HTR-8/SVneo (cell line): ENCODE data around the gene RBFOX2.
A peak's percentile ranks its signal among the peaks of the same experiment; 100 is the strongest.

ENCODE experiments used
- DNase-seq: peaks from one replicate; pipeline ENCODE4 v3.0.0; 2011; ENCODE audit warnings: low spot score, mixed read lengths; ENCODE audit not compliant: insufficient read length
- FAIRE-seq: peaks from 2 replicates; lab custom pipeline; 2011; peaks lifted over from hg19 to GRCh38; lab: Jason Lieb, UNC

Gene RBFOX2

GRCh38 chr22:35956850-35957249 is 71.8 kb downstream of the RBFOX2 start:
- FAIRE-seq, result no peak
- DNase-seq, result no peak

DNA sequence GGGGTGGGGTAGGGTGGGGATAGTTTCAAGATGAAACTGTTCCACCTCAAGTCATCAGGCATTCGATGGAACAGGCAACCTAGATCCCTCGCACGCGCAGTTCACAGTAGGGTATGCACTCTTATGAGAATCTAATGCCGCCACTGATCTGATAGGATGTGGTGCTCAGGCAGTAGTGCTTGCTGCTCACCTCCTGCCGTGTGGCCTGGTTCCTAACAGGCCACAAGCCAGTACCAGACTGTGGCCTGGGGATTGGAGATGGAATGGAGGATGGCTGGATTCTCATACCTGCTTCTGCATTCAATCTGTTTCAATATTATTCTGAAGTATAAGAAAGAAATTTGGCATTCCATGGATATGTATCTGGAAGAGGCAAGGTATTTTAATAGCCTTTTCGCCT is 73.1 kb downstream of the RBFOX2 start:
- no peak for FAIRE-seq

DNA sequence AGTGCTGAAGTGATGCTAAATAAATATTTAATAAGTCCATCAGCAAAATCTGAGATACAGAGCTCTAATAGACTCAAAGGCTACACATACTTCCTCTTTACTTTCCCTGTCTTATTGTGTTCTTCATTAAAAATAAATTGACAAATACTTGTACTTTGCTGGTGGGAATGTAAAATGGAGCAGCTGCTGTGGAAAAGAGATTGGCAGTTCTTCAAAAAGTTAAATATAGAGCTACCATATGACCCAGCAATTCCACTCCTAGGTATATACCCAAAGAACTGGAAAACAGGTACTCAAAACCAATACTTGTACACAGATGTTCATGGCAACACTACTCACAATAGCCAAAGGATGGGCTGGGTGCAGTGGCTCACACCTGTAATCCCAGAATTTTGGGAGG is 76.0 kb downstream of the RBFOX2 start:
- no peak for DNase-seq
- no peak for FAIRE-seq

More for the DNA sequence above, 73.1 kb downstream of the RBFOX2 start:
- no peak for DNase-seq

DNA sequence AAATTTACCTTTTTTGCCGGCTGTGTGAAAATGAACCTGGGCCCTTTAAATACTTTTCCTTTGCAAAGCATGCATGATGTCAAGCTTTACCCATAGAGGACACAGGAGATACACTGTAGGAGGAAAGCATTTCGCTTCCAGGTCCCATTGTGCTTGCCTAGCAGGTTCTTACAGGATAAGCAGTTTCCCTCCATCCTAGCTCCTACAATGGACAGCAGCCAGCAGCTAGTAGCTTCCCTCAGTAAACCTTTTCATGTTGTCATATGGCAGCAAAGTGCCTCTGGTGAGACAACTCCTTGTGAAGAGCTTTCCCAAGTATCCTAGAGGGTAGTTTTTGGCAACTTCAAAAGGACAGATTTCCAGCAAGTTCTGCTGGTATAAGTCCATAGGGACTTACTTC is 78.4 kb downstream of the RBFOX2 start:
- FAIRE-seq, result no peak
- no peak for DNase-seq

- no peak for DNase-seq
- no peak for FAIRE-seq
Observed at GRCh38 chr22:35949243-35949642, 79.4 kb downstream of the RBFOX2 start.

DNA sequence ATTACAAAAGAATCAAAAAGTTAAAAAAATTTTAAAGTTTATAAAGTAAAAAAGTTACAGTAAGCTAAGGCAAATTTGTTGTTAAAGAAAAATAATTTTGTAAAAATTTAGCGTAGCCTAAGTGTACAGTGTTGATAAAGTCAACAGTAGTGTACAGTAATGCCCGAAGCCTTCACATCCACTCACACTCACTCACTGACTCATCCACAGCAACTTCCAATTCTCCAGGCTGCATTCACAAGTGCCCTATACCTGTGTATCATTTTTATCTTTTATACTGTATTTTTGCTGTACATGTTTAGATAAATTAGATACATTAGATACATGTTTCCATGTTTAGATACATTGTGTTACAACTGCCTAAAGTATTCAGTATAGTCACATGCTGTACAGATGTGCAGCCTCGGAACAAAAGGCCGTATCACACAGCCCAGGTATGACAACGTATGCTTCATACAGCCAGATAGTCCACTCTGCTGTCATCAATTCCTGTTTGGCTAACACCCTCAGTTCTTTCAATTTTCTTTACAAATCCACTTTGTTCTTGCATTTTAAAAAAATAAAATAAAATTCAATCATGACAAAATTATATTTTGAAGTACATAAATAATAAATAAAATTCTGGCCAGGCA is 80.7 kb downstream of the RBFOX2 start:
- DNase-seq (no peak), FAIRE-seq (no peak)

GRCh38 chr22:35944458-35944857 is 84.2 kb downstream of the RBFOX2 start:
- DNase-seq (no peak), FAIRE-seq (no peak)

- no peak for FAIRE-seq
- DNase-seq, result no peak
Observed at GRCh38 chr22:35940166-35940565, 88.5 kb downstream of the RBFOX2 start.

- no peak for DNase-seq
- FAIRE-seq, result no peak
Observed at GRCh38 chr22:35938226-35938625, 90.4 kb downstream of the RBFOX2 start.

DNA sequence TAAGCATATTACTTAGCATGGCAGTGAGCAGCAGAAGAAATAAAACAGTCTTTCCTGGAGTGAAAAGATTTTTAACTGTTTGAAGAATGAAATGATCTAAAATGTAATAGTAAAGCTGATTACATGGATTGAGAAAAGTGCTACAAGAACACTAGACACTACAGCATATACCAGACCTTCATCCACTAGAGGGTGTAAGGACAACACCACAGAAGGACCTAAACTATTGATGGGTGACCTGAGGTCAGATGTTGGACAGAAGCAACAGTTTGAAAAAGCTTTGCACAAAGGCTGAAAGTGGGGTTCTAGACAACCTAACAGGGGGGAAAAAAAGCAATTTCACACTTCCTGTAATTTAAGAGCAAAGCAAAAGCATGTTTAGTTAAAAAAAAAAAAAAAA is 97.7 kb downstream of the RBFOX2 start:
- DNase-seq (peak; percentile 51), FAIRE-seq (no peak)

DNA sequence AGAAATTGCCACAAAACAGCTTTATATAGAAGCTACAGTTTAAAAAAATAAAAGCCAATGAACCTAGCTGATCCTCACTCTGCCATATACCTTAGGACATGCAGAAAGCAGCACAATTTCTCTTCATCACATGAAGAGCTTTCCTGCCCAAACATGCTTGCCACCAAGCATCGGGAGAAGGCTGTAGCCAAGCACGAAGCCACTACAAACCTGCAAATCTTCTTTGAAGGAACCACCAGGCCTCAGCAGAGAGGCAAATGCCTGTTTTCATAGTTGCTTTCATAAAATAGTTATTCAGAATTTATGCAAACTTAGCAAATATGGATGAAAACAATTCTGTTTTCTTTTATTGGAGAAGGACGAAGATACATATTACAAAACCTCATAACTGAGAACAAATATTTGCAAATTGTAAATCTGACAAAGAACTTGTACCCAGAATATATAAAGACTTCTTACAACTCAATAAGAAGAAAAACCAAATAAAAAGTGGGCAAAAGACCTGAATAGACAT is 100.3 kb downstream of the RBFOX2 start:
- DNase-seq (no peak), FAIRE-seq (no peak)

- DNase-seq (no peak), FAIRE-seq (no peak)
Observed at GRCh38 chr22:35923026-35923425, 105.6 kb downstream of the RBFOX2 start.

DNA sequence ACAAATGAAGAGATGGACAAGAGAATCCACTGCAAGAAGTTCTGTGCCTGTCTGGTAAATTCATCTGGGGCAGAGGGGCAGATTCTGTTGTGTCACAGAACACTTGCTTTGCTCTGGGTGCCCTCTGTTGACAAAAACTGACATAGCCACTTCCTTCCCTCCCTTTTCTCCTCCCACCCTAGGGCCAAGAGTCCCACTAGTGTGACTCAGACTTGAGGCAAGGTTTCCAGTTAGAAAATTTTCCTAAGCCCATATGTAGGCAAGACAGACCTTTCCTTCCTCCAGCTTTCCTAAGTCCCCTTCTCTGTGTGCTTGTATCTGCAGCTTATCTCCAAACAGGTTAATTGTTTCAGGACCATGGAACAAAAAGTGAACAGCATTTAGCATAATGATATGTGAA is 106.8 kb downstream of the RBFOX2 start:
- DNase-seq (peak; percentile 61), FAIRE-seq (no peak)

- no peak for FAIRE-seq
Observed at GRCh38 chr22:35921044-35921443, 107.6 kb downstream of the RBFOX2 start.

GRCh38 chr22:35919002-35919542 is 109.6 kb downstream of the RBFOX2 start:
- no peak for FAIRE-seq
- no peak for DNase-seq

More at GRCh38 chr22:35921044-35921443, 107.6 kb downstream of the RBFOX2 start:
- no peak for DNase-seq

GRCh38 chr22:35918456-35918855 is 110.2 kb downstream of the RBFOX2 start:
- FAIRE-seq, result no peak

GRCh38 chr22:35917651-35918050 is 111.0 kb downstream of the RBFOX2 start:
- DNase-seq (no peak), FAIRE-seq (no peak)

More at GRCh38 chr22:35918456-35918855, 110.2 kb downstream of the RBFOX2 start:
- DNase-seq, result no peak

DNA sequence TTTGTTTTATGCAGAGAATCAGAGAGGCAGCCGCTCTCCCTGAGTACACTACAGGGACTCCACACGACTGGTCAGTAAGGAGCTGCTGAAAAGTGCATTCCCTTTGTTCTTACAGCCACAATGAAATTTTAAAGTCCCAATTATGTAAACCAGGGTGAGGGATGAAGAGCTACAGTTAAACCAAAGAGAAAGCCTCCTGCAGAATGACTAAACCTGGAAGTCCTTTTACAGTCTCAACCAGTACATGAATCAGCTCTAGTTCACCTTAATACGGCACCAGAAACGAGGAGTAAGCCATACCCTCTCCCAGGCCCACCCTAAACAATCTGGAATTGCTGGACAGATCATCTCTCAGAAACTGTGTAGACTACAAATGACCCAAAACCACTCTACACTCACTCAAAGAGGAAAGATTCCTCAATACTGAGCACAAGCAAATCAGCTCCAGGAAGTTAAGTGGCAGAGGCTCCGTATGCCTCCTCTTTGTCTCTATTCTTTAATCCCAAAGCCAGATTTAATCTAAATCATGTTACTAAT is 113.1 kb downstream of the RBFOX2 start:
- no peak for DNase-seq
- no peak for FAIRE-seq

GRCh38 chr22:35914665-35915476 is 113.8 kb downstream of the RBFOX2 start:
- no peak for FAIRE-seq
- peak; percentile 65 for DNase-seq

GRCh38 chr22:35914357-35914664 is 114.3 kb downstream of the RBFOX2 start:
- FAIRE-seq (peak; percentile 67), DNase-seq (no peak)

GRCh38 chr22:35913925-35914324 is 114.7 kb downstream of the RBFOX2 start:
- DNase-seq (no peak), FAIRE-seq (no peak)
